Esophagus squamous epithelium (tissue), 4 donors: ENCODE results near the gene PRKCZ.

Source experiments
- POLR2A ChIP-seq, 4 donors: fragments of 450-650 bp; IDR thresholded peaks; one replicate each; pipeline ENCODE4 v1.6.1; 2017; ENCODE audit warnings: antibody characterized with exemption in 4 of 4, mild to moderate bottlenecking in 4 of 4, moderate library complexity in 3 of 4
- TF ChIP-seq, protein P1 (sequence below), 6 experiments: fragments of 450-650 bp in 4 of 6; fragments of 200-600 bp in 2 of 6; sonication (generic) in 2 of 6; IDR thresholded peaks; one replicate each; pipeline ENCODE4 v1.5.1; 2016 to 2019; ENCODE audit warnings: antibody characterized with exemption in 6 of 6, mild to moderate bottlenecking in 4 of 6, moderate library complexity in 4 of 6

DNA sequence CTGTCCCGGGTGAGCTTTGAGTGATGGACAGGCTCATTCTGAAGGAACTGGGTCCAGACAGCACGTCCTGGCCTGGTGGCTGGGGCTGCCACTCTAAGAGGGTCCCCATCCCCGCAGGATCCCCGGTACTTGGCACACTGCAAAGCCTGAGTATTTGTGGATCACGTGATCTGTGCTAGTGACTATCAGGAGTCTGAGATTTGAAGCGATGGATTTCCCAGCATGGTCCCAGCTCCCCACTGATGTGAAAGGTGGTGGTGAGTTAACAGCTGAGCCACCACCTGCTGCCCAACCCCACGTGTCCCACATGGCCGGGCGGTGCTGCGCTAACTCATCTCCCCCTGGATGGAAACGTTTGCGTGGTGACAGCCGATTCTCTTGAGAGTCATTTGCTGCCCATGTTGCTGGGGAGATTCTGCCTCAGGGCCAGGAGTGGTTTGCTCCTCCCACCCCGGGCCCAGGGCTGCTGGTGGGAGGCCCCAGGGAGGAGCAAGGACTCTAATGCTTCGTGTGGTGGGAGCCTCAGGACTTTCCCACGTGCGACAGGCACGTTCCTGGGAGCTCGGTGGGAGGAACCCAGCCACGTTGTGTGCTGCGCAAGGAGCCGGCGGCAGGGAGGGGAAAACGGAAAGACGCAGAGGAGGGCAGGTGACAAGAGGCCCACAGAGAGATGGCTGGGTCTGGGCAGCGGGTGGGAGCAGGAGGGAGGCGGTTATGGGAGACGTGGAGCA, 129.2 kb downstream of the PRKCZ start:
- TF ChIP-seq POLR2A (IDR thresholded peaks at IDR 0.05): no peak
- TF ChIP-seq, protein P1, sequence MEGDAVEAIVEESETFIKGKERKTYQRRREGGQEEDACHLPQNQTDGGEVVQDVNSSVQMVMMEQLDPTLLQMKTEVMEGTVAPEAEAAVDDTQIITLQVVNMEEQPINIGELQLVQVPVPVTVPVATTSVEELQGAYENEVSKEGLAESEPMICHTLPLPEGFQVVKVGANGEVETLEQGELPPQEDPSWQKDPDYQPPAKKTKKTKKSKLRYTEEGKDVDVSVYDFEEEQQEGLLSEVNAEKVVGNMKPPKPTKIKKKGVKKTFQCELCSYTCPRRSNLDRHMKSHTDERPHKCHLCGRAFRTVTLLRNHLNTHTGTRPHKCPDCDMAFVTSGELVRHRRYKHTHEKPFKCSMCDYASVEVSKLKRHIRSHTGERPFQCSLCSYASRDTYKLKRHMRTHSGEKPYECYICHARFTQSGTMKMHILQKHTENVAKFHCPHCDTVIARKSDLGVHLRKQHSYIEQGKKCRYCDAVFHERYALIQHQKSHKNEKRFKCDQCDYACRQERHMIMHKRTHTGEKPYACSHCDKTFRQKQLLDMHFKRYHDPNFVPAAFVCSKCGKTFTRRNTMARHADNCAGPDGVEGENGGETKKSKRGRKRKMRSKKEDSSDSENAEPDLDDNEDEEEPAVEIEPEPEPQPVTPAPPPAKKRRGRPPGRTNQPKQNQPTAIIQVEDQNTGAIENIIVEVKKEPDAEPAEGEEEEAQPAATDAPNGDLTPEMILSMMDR (IDR thresholded peaks at IDR 0.05): no peak
